ENCODE measurements around the gene SUPT3H. TPM values are rescaled to one million over a fixed set of nuclear protein-coding genes. Genes with fewer than 3 reads are reported as not detected.

Gene SUPT3H
- total RNA-seq, 3 donors from 2014 or later, result 3.0 to 8.1 (median 3.5) TPM

GRCh38 chr6:45086360-45087084 is 291.2 kb downstream of the SUPT3H start:
- DNase-seq, result no peak
- Histone ChIP-seq H3K9me3 (no peaks in the 10 kb centered on the region), H3K4me1 (ENCODE audit: low read depth) (no peaks in the 10 kb centered on the region), H3K36me3 (ENCODE audit: low read depth) (no peaks in the 10 kb centered on the region), H3K4me3 (no peak overlapping the region)
- intact Hi-C loops (cut with DNase I, micrococcal nuclease), result no loop called here
- no peak for ATAC-seq
- no peak for TF ChIP-seq CTCF (IDR thresholded peaks at IDR 0.05)

GRCh38 chr6:45084257-45084656 is 293.5 kb downstream of the SUPT3H start:
- intact Hi-C loops (cut with DNase I, micrococcal nuclease), result no loop called here
- Histone ChIP-seq H3K4me1 (ENCODE audit: low read depth) (no peaks in the 10 kb centered on the region), H3K9me3 (peaks cover 2% of the 10 kb centered on the region), H3K4me3 (no peak overlapping the region), H3K36me3 (ENCODE audit: low read depth) (no peaks in the 10 kb centered on the region)
- DNase-seq, result no peak
- no peak for TF ChIP-seq CTCF (IDR thresholded peaks at IDR 0.05)
- no peak for ATAC-seq

GRCh38 chr6:45082091-45082490 is 295.6 kb downstream of the SUPT3H start:
- peaks cover 16% of the 10 kb centered on the region for H3K9me3 ChIP-seq
- DNase-seq (no peak), ATAC-seq (no peak)
- H3K36me3 ChIP-seq (ENCODE audit: low read depth), result no peaks in the 10 kb centered on the region
- H3K4me3 ChIP-seq, result no peak overlapping the region
- no peaks in the 10 kb centered on the region for H3K4me1 ChIP-seq (ENCODE audit: low read depth)
- TF ChIP-seq CTCF (IDR thresholded peaks at IDR 0.05), result no peak
- intact Hi-C loops (cut with DNase I, micrococcal nuclease), result no loop called here

GRCh38 chr6:45081634-45082033 is 296.1 kb downstream of the SUPT3H start:
- DNase-seq (no peak), ATAC-seq (no peak)
- intact Hi-C loops (cut with DNase I, micrococcal nuclease), result no loop called here
- no peak overlapping the region for H3K4me3 ChIP-seq
- no peak for TF ChIP-seq CTCF (IDR thresholded peaks at IDR 0.05)
- H3K9me3 ChIP-seq, result peaks cover 16% of the 10 kb centered on the region
- H3K4me1 ChIP-seq (ENCODE audit: low read depth), result no peaks in the 10 kb centered on the region
- H3K36me3 ChIP-seq (ENCODE audit: low read depth), result no peaks in the 10 kb centered on the region

GRCh38 chr6:45078432-45078831 is 299.3 kb downstream of the SUPT3H start:
- no peaks in the 10 kb centered on the region for H3K36me3 ChIP-seq (ENCODE audit: low read depth)
- H3K4me1 ChIP-seq (ENCODE audit: low read depth), result no peaks in the 10 kb centered on the region
- DNase-seq (no peak), ATAC-seq (no peak)
- H3K9me3 ChIP-seq, result peaks cover 16% of the 10 kb centered on the region
- no peak overlapping the region for H3K4me3 ChIP-seq
- intact Hi-C loops (cut with DNase I, micrococcal nuclease), result no loop called here
- TF ChIP-seq CTCF (IDR thresholded peaks at IDR 0.05), result no peak

Measured in mucosa of descending colon (tissue), 3 donors.